Measurements from ENCODE around the gene CBX3.

GRCh38 chr7:26203016-26203415, 1.5 kb downstream of the CBX3 start:
- no peak for TF ChIP-seq CTCF (IDR thresholded peaks at IDR 0.05)
- no peak for TF ChIP-seq POLR2A (IDR thresholded peaks at IDR 0.05)
- no peak for TF ChIP-seq EP300 (IDR thresholded peaks at IDR 0.05)
